H9 (cell line): Measurements from ENCODE around the gene SLC36A3. TPM values are rescaled to one million over a fixed set of nuclear protein-coding genes. Genes with fewer than 3 reads are reported as not detected.

Source experiments
- DNase-seq: peaks from one replicate; pipeline ENCODE4 v3.0.0-alpha.2; 2017
- H2AFZ ChIP-seq: one replicate; pipeline ENCODE4 v1.6.1; 2013; ENCODE audit warnings: mild to moderate bottlenecking, low read length, control low read depth, moderate library complexity
- H2AK5ac ChIP-seq: 2 replicates; pipeline ENCODE4 v1.6.1; 2013; ENCODE audit warnings: low read length, control low read depth, mixed read lengths; ENCODE audit not compliant: insufficient read length
- H2BK120ac ChIP-seq: one replicate; pipeline ENCODE4 v1.6.1; 2013; ENCODE audit warnings: low read depth, mild to moderate bottlenecking, low read length, control low read depth, inconsistent platforms; ENCODE audit not compliant: poor library complexity, severe bottlenecking
- H2BK12ac ChIP-seq: 2 replicates; pipeline ENCODE4 v1.6.1; 2013; ENCODE audit warnings: low read length, control low read depth, mixed read lengths, low read depth; ENCODE audit not compliant: insufficient read length
- H2BK15ac ChIP-seq: 2 replicates; pipeline ENCODE4 v1.6.1; 2013; ENCODE audit warnings: low read depth, low read length, control low read depth
- H2BK20ac ChIP-seq: one replicate; pipeline ENCODE4 v1.6.1; 2013; ENCODE audit warnings: low read depth, mild to moderate bottlenecking, low read length, control low read depth, inconsistent platforms; ENCODE audit not compliant: poor library complexity, severe bottlenecking
- H2BK5ac ChIP-seq: 2 replicates; pipeline ENCODE4 v1.6.1; 2013; ENCODE audit warnings: low read length, control low read depth, mixed read lengths; ENCODE audit not compliant: insufficient read length
- H3K14ac ChIP-seq: 2 replicates; pipeline ENCODE4 v1.6.1; 2013; ENCODE audit warnings: low read length, control low read depth; ENCODE audit not compliant: insufficient read depth
- H3K18ac ChIP-seq: 2 replicates; pipeline ENCODE4 v1.6.1; 2013; ENCODE audit warnings: low read depth, mild to moderate bottlenecking, mixed read lengths, low read length, control low read depth; ENCODE audit not compliant: insufficient read length
- H3K23ac ChIP-seq: 2 replicates; pipeline ENCODE4 v1.6.1; 2013; ENCODE audit warnings: low read length, control low read depth, mixed read lengths, low read depth; ENCODE audit not compliant: insufficient read length
- H3K23me2 ChIP-seq: 2 replicates; pipeline ENCODE4 v1.6.1; 2013; ENCODE audit warnings: low read depth, mild to moderate bottlenecking, mixed read lengths, low read length, control low read depth; ENCODE audit not compliant: insufficient read length, poor library complexity, severe bottlenecking
- H3K27ac ChIP-seq: 2 replicates; pipeline ENCODE4 v1.5.1; 2013; ENCODE audit warnings: low read length, control low read depth, mixed read lengths, low read depth; ENCODE audit not compliant: insufficient read length
- H3K27me3 ChIP-seq: 2 replicates; pipeline ENCODE4 v1.6.1; 2013; ENCODE audit warnings: low read length, control low read depth, inconsistent platforms; ENCODE audit not compliant: insufficient read depth
- H3K4ac ChIP-seq: 2 replicates; pipeline ENCODE4 v1.6.1; 2013; ENCODE audit warnings: low read depth, mild to moderate bottlenecking, control low read depth, inconsistent platforms, low read length, moderate library complexity
- H3K4me1 ChIP-seq: 2 replicates; pipeline ENCODE4 v1.6.1; 2013; ENCODE audit warnings: low read length, control low read depth, inconsistent platforms; ENCODE audit not compliant: insufficient read depth
- H3K4me2 ChIP-seq: 2 replicates; pipeline ENCODE4 v1.6.1; 2013; ENCODE audit warnings: low read length, control low read depth, mixed read lengths; ENCODE audit not compliant: insufficient read length, insufficient read depth
- H3K56ac ChIP-seq: 2 replicates; pipeline ENCODE4 v1.6.1; 2013; ENCODE audit warnings: low read depth, mild to moderate bottlenecking, mixed read lengths, low read length, control low read depth; ENCODE audit not compliant: insufficient read length
- H3K79me1 ChIP-seq: 2 replicates; pipeline ENCODE4 v1.6.1; 2013; ENCODE audit warnings: low read depth, mild to moderate bottlenecking, moderate library complexity, low read length, control low read depth, inconsistent platforms; ENCODE audit not compliant: insufficient read depth, poor library complexity, severe bottlenecking
- H3K79me2 ChIP-seq: 2 replicates; pipeline ENCODE4 v1.6.1; 2013; ENCODE audit warnings: low read length, control low read depth, inconsistent platforms; ENCODE audit not compliant: insufficient read depth
- H3K9ac ChIP-seq: 2 replicates; pipeline ENCODE4 v1.6.1; 2013; ENCODE audit warnings: low read length, control low read depth, mixed read lengths; ENCODE audit not compliant: insufficient read length; ENCODE audit errors: extremely low read depth
- H3K9me3 ChIP-seq: one replicate; pipeline ENCODE4 v1.6.1; 2013; ENCODE audit warnings: low read depth, low read length, inconsistent platforms; ENCODE audit not compliant: control insufficient read depth
- H3T11ph ChIP-seq: one replicate; pipeline ENCODE4 v1.6.1; 2013; ENCODE audit warnings: mild to moderate bottlenecking, low read length, control low read depth, inconsistent platforms
- H4K20me1 ChIP-seq: one replicate; pipeline ENCODE4 v1.6.1; 2013; ENCODE audit not compliant: control insufficient read depth, insufficient read length, insufficient read depth
- H4K5ac ChIP-seq: 2 replicates; pipeline ENCODE4 v1.6.1; 2013; ENCODE audit warnings: low read depth, mild to moderate bottlenecking, mixed read lengths, low read length, control low read depth; ENCODE audit not compliant: insufficient read length
- H4K8ac ChIP-seq: replicated peaks from 2 replicates; pipeline ENCODE4 v1.6.1; 2013; ENCODE audit warnings: low read length, control low read depth, mixed read lengths, low read depth; ENCODE audit not compliant: insufficient read length
- H4K91ac ChIP-seq: 2 replicates; pipeline ENCODE4 v1.6.1; 2013; ENCODE audit warnings: low read depth, mild to moderate bottlenecking, moderate library complexity, mixed read lengths, low read length, control low read depth; ENCODE audit not compliant: insufficient read length
- H3K27ac Mint-ChIP-seq, 3 experiments: 2 replicates in 2 of 3; 3 replicates in 1 of 3; pipeline ENCODE4 v1.8.0; 2020 to 2021; ENCODE audit warnings: mixed read lengths in 3 of 3, mild to moderate bottlenecking in 1 of 3, moderate library complexity in 1 of 3
- H3K27me3 Mint-ChIP-seq: 2 replicates; pipeline ENCODE4 v1.8.0; 2021; ENCODE audit warnings: low read depth, mild to moderate bottlenecking, moderate library complexity, mixed read lengths
- H3K36me3 Mint-ChIP-seq, 3 experiments: 2 replicates in 2 of 3; 3 replicates in 1 of 3; pipeline ENCODE4 v1.8.0; 2020 to 2021; ENCODE audit warnings: low read depth in 3 of 3, mixed read lengths in 3 of 3; ENCODE audit not compliant: insufficient read depth in 1 of 3
- H3K4me1 Mint-ChIP-seq, 2 experiments: 2 replicates each; pipeline ENCODE4 v1.8.0; 2020; ENCODE audit warnings: mixed read lengths in 2 of 2
- H3K4me3 Mint-ChIP-seq, 2 experiments: 2 replicates in 1 of 2; 3 replicates in 1 of 2; pipeline ENCODE4 v1.8.0; 2020 to 2021; ENCODE audit warnings: mild to moderate bottlenecking in 2 of 2, mixed read lengths in 2 of 2, moderate library complexity in 1 of 2
- H3K9me3 Mint-ChIP-seq, 2 experiments: 2 replicates in 1 of 2; 3 replicates in 1 of 2; pipeline ENCODE4 v1.8.0; 2020; ENCODE audit warnings: mild to moderate bottlenecking in 2 of 2, mixed read lengths in 2 of 2, moderate library complexity in 1 of 2
- WGBS: extraction: QIAGEN DNeasy Blood & Tissue Kit; methylation state at CpG from one replicate; pipeline ENCODE4 v1.1.7; 2013; ENCODE audit warnings: missing lambda C conversion rate, low lambda C conversion rate, mixed read lengths; ENCODE audit not compliant: insufficient read length; ENCODE audit errors: extremely low coverage; 5-methylcytosine and 5-hydroxymethylcytosine counted together
- total RNA-seq: library from RNA; stranded (reverse); gene quantifications from 2 replicates; pipeline ENCODE4 v1.2.1, GENCODE V29; 2021
- TF ChIP-seq, protein P1 (sequence below): fragments of 200-600 bp; sonication (generic); conservative IDR thresholded peaks from 3 replicates; pipeline ENCODE4 v1.8.0; 2021; ENCODE audit warnings: antibody characterized with exemption, mild to moderate bottlenecking

SLC36A3 gene
- total RNA-seq, 1 experiment from 2014 or later: not detected

DNA sequence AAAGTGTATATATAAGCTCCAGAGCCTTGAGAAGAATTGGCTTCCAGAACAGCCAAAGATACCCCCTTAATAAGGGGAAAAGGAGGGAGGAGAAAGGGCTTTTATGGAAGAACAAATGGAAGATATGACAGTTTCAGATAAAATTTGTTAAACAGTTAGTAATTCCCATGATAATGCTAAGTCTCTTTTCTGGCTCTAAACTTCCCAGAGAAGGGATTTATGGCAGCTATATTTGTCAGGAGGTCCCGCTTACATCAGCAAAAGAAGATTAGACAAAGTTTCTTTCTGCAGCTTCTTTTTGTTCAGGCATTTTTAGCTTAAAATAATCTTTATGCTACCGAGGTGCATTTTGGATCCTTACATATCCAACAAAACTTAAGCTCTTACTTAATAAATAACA, 14.3 kb upstream of the SLC36A3 start:
- no peaks in the 10 kb centered on the region for H3K79me2 ChIP-seq
- H3K4me1 ChIP-seq: no peaks in the 10 kb centered on the region
- H3K9me3 Mint-ChIP-seq: no peaks in the 10 kb centered on the region
- no peaks in the 10 kb centered on the region for H3K9me3 ChIP-seq
- peaks cover 26 to 29% of the 10 kb centered on the region in 2 experiments for H3K4me1 Mint-ChIP-seq
- H3K79me1 ChIP-seq: no peaks in the 10 kb centered on the region
- no peak overlapping the region for H2BK5ac ChIP-seq
- no peak overlapping the region for H3K4me2 ChIP-seq
- H3K27ac Mint-ChIP-seq: 0 out of 7 replicates have a peak overlapping the region, but pooled peaks of 1 of the 3 experiments have one; percentile 4
- H2BK120ac ChIP-seq: no peak overlapping the region
- H3K14ac ChIP-seq: no peak overlapping the region
- no peak overlapping the region for H3K27ac ChIP-seq
- no CpG with 5 or more reads among the region's 2 CpGs for WGBS
- H4K8ac ChIP-seq: no peak overlapping the region
- no peak overlapping the region for H2AFZ ChIP-seq
- H3K23me2 ChIP-seq: no peaks in the 10 kb centered on the region
- H4K20me1 ChIP-seq: no peaks in the 10 kb centered on the region
- no peak overlapping the region for H2BK15ac ChIP-seq
- no peak overlapping the region for H3T11ph ChIP-seq
- H3K36me3 Mint-ChIP-seq: no peaks in the 10 kb centered on the region
- no peaks in the 10 kb centered on the region for H3K27me3 ChIP-seq
- no peak overlapping the region for H2AK5ac ChIP-seq
- TF ChIP-seq, protein P1, sequence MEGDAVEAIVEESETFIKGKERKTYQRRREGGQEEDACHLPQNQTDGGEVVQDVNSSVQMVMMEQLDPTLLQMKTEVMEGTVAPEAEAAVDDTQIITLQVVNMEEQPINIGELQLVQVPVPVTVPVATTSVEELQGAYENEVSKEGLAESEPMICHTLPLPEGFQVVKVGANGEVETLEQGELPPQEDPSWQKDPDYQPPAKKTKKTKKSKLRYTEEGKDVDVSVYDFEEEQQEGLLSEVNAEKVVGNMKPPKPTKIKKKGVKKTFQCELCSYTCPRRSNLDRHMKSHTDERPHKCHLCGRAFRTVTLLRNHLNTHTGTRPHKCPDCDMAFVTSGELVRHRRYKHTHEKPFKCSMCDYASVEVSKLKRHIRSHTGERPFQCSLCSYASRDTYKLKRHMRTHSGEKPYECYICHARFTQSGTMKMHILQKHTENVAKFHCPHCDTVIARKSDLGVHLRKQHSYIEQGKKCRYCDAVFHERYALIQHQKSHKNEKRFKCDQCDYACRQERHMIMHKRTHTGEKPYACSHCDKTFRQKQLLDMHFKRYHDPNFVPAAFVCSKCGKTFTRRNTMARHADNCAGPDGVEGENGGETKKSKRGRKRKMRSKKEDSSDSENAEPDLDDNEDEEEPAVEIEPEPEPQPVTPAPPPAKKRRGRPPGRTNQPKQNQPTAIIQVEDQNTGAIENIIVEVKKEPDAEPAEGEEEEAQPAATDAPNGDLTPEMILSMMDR: no peak
- no peak overlapping the region for H2BK20ac ChIP-seq
- no peak overlapping the region for H3K56ac ChIP-seq
- H3K4ac ChIP-seq: no peak overlapping the region
- no peak overlapping the region for H3K4me3 Mint-ChIP-seq
- DNase-seq: no peak
- H4K5ac ChIP-seq: no peak overlapping the region
- H4K91ac ChIP-seq: no peak overlapping the region
- no peak overlapping the region for H3K23ac ChIP-seq
- no peak overlapping the region for H3K9ac ChIP-seq
- H3K18ac ChIP-seq: no peak overlapping the region
- no peak overlapping the region for H2BK12ac ChIP-seq
- H3K27me3 Mint-ChIP-seq: no peaks in the 10 kb centered on the region; the same call in 1 of the 2 replicates
